ENCODE data around the gene HACD4. TPM values are rescaled to one million over a fixed set of nuclear protein-coding genes. Genes with fewer than 3 reads are reported as not detected.

Gene HACD4
- total RNA-seq, 4 donors from 2014 or later, result under 0.01 to 8.7 (median 2.4) TPM

- peaks cover 0 to 6% of the 10 kb centered on the region in 2 donors for H3K9me3 ChIP-seq
- intact Hi-C loops (cut with DNase I; ENCODE audit: low total_unique reads), result no loop called here
- no peak overlapping the region for H3K27ac ChIP-seq
- DNase-seq, result no peak
- H3K27me3 ChIP-seq, result no peaks in the 10 kb centered on the region
- H3K4me1 ChIP-seq, result no peaks in the 10 kb centered on the region
- H3K4me3 ChIP-seq, result no peak overlapping the region
- no peaks in the 10 kb centered on the region for H3K36me3 ChIP-seq
- TF ChIP-seq CTCF (IDR thresholded peaks at IDR 0.05) (no peak), POLR2A (IDR thresholded peaks at IDR 0.05) (no peak)
Observed at GRCh38 chr9:21002040-21002439, 29.4 kb downstream of the HACD4 start.

DNA sequence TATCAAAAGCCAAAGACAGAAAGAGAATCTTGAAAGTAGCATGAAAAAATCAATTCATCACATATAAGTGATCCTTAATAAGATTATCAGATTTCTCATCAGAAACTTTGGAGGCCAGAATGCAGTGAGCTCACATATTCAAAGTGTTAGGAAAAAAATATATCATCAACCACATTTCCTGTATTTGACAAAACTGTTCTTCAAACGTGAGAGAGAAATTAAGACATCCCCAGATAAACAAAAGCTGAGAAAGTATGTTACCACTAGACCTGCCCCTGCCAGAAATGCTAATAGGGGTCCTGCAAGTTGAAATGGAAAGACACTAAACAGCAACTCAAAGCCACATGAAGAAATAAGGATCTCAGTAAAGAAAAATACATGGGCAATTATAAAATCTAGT, 29.9 kb downstream of the HACD4 start:
- intact Hi-C loops (cut with DNase I; ENCODE audit: low total_unique reads), result no loop called here
- TF ChIP-seq CTCF (IDR thresholded peaks at IDR 0.05) (no peak), POLR2A (IDR thresholded peaks at IDR 0.05) (no peak)
- no peak overlapping the region for H3K4me3 ChIP-seq

GRCh38 chr9:20997503-20998076, 33.9 kb downstream of the HACD4 start:
- Histone ChIP-seq H3K27me3 (no peaks in the 10 kb centered on the region), H3K27ac (no peak overlapping the region), H3K4me1 (no peaks in the 10 kb centered on the region), H3K36me3 (no peaks in the 10 kb centered on the region), H3K4me3 (no peak overlapping the region), H3K9me3 (peaks cover 0 to 6% of the 10 kb centered on the region in 2 donors)
- DNase-seq, result no peak
- intact Hi-C loops (cut with DNase I; ENCODE audit: low total_unique reads), result no loop called here
- TF ChIP-seq CTCF (IDR thresholded peaks at IDR 0.05) (no peak), POLR2A (IDR thresholded peaks at IDR 0.05) (no peak)

More for the DNA sequence above, 29.9 kb downstream of the HACD4 start:
- H3K4me1 ChIP-seq, result no peaks in the 10 kb centered on the region
- no peak overlapping the region for H3K27ac ChIP-seq
- no peaks in the 10 kb centered on the region for H3K36me3 ChIP-seq
- DNase-seq, result no peak
- no peaks in the 10 kb centered on the region for H3K27me3 ChIP-seq
- peaks cover 0 to 6% of the 10 kb centered on the region in 2 donors for H3K9me3 ChIP-seq

- no peaks in the 10 kb centered on the region for H3K36me3 ChIP-seq
- H3K4me3 ChIP-seq, result no peak overlapping the region
- intact Hi-C loops (cut with DNase I; ENCODE audit: low total_unique reads), result no loop called here
- no peaks in the 10 kb centered on the region for H3K27me3 ChIP-seq
- no peak for TF ChIP-seq POLR2A (IDR thresholded peaks at IDR 0.05)
- DNase-seq, result no peak
- H3K9me3 ChIP-seq, result peaks cover 0 to 6% of the 10 kb centered on the region in 2 donors
- H3K27ac ChIP-seq, result no peak overlapping the region
- no peaks in the 10 kb centered on the region for H3K4me1 ChIP-seq
Observed at GRCh38 chr9:20996809-20997208, 34.6 kb downstream of the HACD4 start.

- Histone ChIP-seq H3K27ac (no peak overlapping the region), H3K27me3 (no peaks in the 10 kb centered on the region), H3K4me3 (no peak overlapping the region), H3K9me3 (no peaks in the 10 kb centered on the region), H3K4me1 (no peaks in the 10 kb centered on the region), H3K36me3 (no peaks in the 10 kb centered on the region)
- TF ChIP-seq CTCF (IDR thresholded peaks at IDR 0.05), result no peak
- no peak for TF ChIP-seq POLR2A (IDR thresholded peaks at IDR 0.05)
- intact Hi-C loops (cut with DNase I; ENCODE audit: low total_unique reads), result no loop called here
- DNase-seq, result no peak
Observed at GRCh38 chr9:20995616-20996015, 35.8 kb downstream of the HACD4 start.

- H3K4me3 ChIP-seq, result no peak overlapping the region
- DNase-seq, result no peak
- H3K27ac ChIP-seq, result no peak overlapping the region
- H3K4me1 ChIP-seq, result no peaks in the 10 kb centered on the region
- H3K27me3 ChIP-seq, result no peaks in the 10 kb centered on the region
- intact Hi-C loops (cut with DNase I; ENCODE audit: low total_unique reads), result no loop called here
- H3K9me3 ChIP-seq, result no peaks in the 10 kb centered on the region
- H3K36me3 ChIP-seq, result no peaks in the 10 kb centered on the region
- no peak for TF ChIP-seq CTCF (IDR thresholded peaks at IDR 0.05)
- no peak for TF ChIP-seq POLR2A (IDR thresholded peaks at IDR 0.05)
Observed at GRCh38 chr9:20994486-20994885, 37.0 kb downstream of the HACD4 start.
